Endothelial cell of umbilical vein (primary cell): ENCODE measurements around the gene ATXN7. TPM values are rescaled to one million over a fixed set of nuclear protein-coding genes. Genes with fewer than 3 reads are reported as not detected.

Source experiments
- BruUV-seq: library from RNA; stranded (reverse); fragments of 400-500 nt; replicated peaks from 2 replicates; lab custom pipeline; 2021; lab: Mats Ljungman, UMichigan
- CTCF ChIA-PET: fragments of 300-600, 350-600 bp; sonication (Branson Sonifier 250); formaldehyde crosslinking; loops from one replicate; lab custom pipeline; 2021; ENCODE audit warnings: antibody characterized with exemption, inconsistent platforms; lab: Charles Lee
- POLR2A ChIA-PET: fragments of 300-600, 350-600 bp; sonication (Branson Sonifier 250); formaldehyde crosslinking; loops from one replicate; lab custom pipeline; 2021; ENCODE audit warnings: antibody characterized with exemption, inconsistent platforms; lab: Charles Lee
- DNase-seq: peaks from one replicate; pipeline ENCODE4 v3.0.0-alpha.2; 2011; ENCODE audit warnings: low read depth, low spot score
- FAIRE-seq: peaks from 2 replicates; lab custom pipeline; 2011; peaks lifted over from hg19 to GRCh38; lab: Jason Lieb, UNC
- H2AFZ ChIP-seq: 2 replicates; pipeline ENCODE4 v1.6.0; 2012; ENCODE audit warnings: low read depth, low read length, control low read depth, inconsistent platforms
- H3K27ac ChIP-seq: 2 replicates; pipeline ENCODE4 v1.5.1; 2011; ENCODE audit warnings: low read depth, mild to moderate bottlenecking, control low read depth, low read length, moderate library complexity; ENCODE audit not compliant: insufficient read depth
- H3K27me3 ChIP-seq, 2 experiments: 2 replicates each; pipeline versions ENCODE4 v1.6.0 to v1.6.1; 2011; ENCODE audit warnings: low read length in 2 of 2, mixed read lengths in 1 of 2; ENCODE audit not compliant: control insufficient read depth in 2 of 2, insufficient read depth in 2 of 2
- H3K36me3 ChIP-seq, 2 experiments: 2 replicates in 1 of 2; 3 replicates in 1 of 2; pipeline ENCODE4 v1.5.1; 2011; ENCODE audit warnings: low read length in 2 of 2, mild to moderate bottlenecking in 1 of 2, moderate library complexity in 1 of 2; ENCODE audit not compliant: control insufficient read depth in 2 of 2, insufficient read depth in 2 of 2; ENCODE audit errors: extremely low read depth in 1 of 2
- H3K4me1 ChIP-seq: 3 replicates; pipeline ENCODE4 v1.5.1; 2011; ENCODE audit warnings: mild to moderate bottlenecking, low read length; ENCODE audit not compliant: control insufficient read depth, insufficient read depth; ENCODE audit errors: extremely low read depth
- H3K4me2 ChIP-seq: 2 replicates; pipeline ENCODE4 v1.6.1; 2011; ENCODE audit warnings: low read length, control low read depth, mixed read lengths; ENCODE audit not compliant: insufficient read depth
- H3K4me3 ChIP-seq, 3 experiments: fragments of 200-600 bp in 1 of 3; sonication (generic), shearing (Covaris generic) in 1 of 3; replicated peaks in 1 of 3; 2 replicates each; pipeline ENCODE4 v1.5.1; 2011 to 2016; ENCODE audit warnings: control low read depth in 3 of 3, low read length in 3 of 3, mild to moderate bottlenecking in 2 of 3, inconsistent platforms in 1 of 3, low read depth in 1 of 3, moderate library complexity in 1 of 3; ENCODE audit not compliant: insufficient read depth in 1 of 3
- H3K79me2 ChIP-seq: 2 replicates; pipeline ENCODE4 v1.6.0; 2012; ENCODE audit warnings: low read length, inconsistent platforms; ENCODE audit not compliant: control insufficient read depth, insufficient read depth
- H3K9ac ChIP-seq: replicated peaks from 2 replicates; pipeline ENCODE3; 2011; ENCODE audit warnings: low read length, control low read depth; ENCODE audit not compliant: insufficient read depth; ENCODE audit errors: extremely low read depth
- H3K9me1 ChIP-seq: replicated peaks from 3 replicates; pipeline ENCODE4 v1.6.0; 2011; ENCODE audit warnings: mild to moderate bottlenecking, low read length; ENCODE audit not compliant: control insufficient read depth, insufficient read depth; ENCODE audit errors: extremely low read depth
- H3K9me3 ChIP-seq: replicated peaks from 2 replicates; pipeline ENCODE4 v1.5.1; 2012; ENCODE audit warnings: low read length, inconsistent platforms; ENCODE audit not compliant: control insufficient read depth, insufficient read depth
- H4K20me1 ChIP-seq: replicated peaks from 2 replicates; pipeline ENCODE3; 2011; ENCODE audit warnings: mild to moderate bottlenecking, low read length; ENCODE audit not compliant: control insufficient read depth, insufficient read depth; ENCODE audit errors: extremely low read depth
- JUN ChIP-seq: IDR thresholded peaks from 2 replicates; pipeline ENCODE4 v1.6.1; 2011; ENCODE audit warnings: borderline replicate concordance, low read depth; ENCODE audit not compliant: insufficient read length, insufficient read depth
- dilution Hi-C: fragments of 300-500 bp; cut with MboI; formaldehyde crosslinking; loops from one replicate; pipeline ENCODE4 v1.15.0; 2019; ENCODE audit warnings: low sequenced_read_pairs; ENCODE audit not compliant: extremely low pct_ligation_motif_present
- intact Hi-C: fragments of 100-400 bp; cut with micrococcal nuclease; formaldehyde crosslinking; loops from one replicate; pipeline ENCODE4 v1.10.0; 2022
- polyA plus RNA-seq, 4 experiments: library from polyadenylated mRNA; depleted of rRNA in 3 of 4; stranded (reverse) in 3 of 4; unstranded in 1 of 4; fragments of >200 nt; gene quantifications; 2 replicates each; pipeline versions ENCODE4 v1.2.1 to v1.2.3, GENCODE V29; 2011 to 2012; ENCODE audit warnings: missing spikeins in 1 of 4
- total RNA-seq: library from RNA; stranded (reverse); gene quantifications from 2 replicates; pipeline ENCODE4 v1.2.3, GENCODE V29; 2021
- TF ChIP-seq, protein P1 (sequence below): IDR thresholded peaks from 2 replicates; pipeline ENCODE4 v1.6.1; 2011; ENCODE audit not compliant: insufficient read depth, insufficient read length
- TF ChIP-seq, protein P2 (sequence below), 2 donors: IDR thresholded peaks; 1 replicate in 1 of 2; 2 replicates in 1 of 2; pipeline ENCODE4 v1.5.1; 2011; ENCODE audit warnings: low read length in 2 of 2, mild to moderate bottlenecking in 2 of 2, moderate library complexity in 2 of 2, control low read depth in 1 of 2, inconsistent platforms in 1 of 2, low read depth in 1 of 2; ENCODE audit not compliant: insufficient read depth in 1 of 2; ENCODE audit errors: extremely low read depth in 1 of 2

Gene ATXN7
- total and polyA plus RNA-seq, 2 donors (not counting 3 experiments of a cell fraction or from before 2014, with no cell fraction given), result 21.2 to 34.7 TPM

DNA sequence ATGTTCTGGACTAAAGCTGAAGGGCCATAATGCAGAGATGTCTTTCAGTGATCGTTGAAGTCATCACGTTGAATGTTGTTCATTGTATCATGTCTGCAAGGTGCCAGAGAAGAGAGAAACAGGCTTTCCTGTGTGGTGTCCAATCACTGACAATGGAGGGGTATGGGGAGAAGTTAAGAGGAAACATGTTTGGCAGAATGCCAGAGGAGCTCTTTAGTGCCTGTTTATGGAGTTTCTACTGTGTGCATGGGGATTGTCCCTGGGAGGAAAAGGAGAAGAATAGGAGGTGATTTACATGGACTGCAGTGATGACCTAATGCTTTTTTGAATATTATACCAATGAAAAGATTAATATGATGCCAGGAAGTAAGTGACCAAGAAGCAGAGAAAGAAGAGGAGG is 36.8 kb downstream of the ATXN7 start:
- Histone ChIP-seq H3K4me1 (peaks cover 17% of the 10 kb centered on the region), H4K20me1 (no peaks in the 10 kb centered on the region), H3K79me2 (peaks cover 7% of the 10 kb centered on the region), H3K36me3 (no peaks in the 10 kb centered on the region), H3K27me3 (no peaks in the 10 kb centered on the region), H3K9me1 (no peaks in the 10 kb centered on the region), H3K4me3 (no peak overlapping the region), H3K27ac (peak overlapping the region; percentile 32), H3K4me2 (peak overlapping the region; percentile 3), H3K9ac (no peak overlapping the region), H3K9me3 (no peaks in the 10 kb centered on the region), H2AFZ (no peak overlapping the region)
- TF ChIP-seq, protein P1, sequence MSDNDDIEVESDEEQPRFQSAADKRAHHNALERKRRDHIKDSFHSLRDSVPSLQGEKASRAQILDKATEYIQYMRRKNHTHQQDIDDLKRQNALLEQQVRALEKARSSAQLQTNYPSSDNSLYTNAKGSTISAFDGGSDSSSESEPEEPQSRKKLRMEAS, result no peak
- peak; percentile 34 for TF ChIP-seq JUN
- intact Hi-C loops (no loop called here), dilution Hi-C loops (no loop called here)
- ChIA-PET POLR2A (no interaction called here), CTCF (interaction anchor here (1.2 to 1.6 kb wide), 2 partner anchors 11 kb away, joined by 3 to 8 read pairs; partner anchors contain the start of gene SCAANT1)
- DNase-seq (peak; percentile 86), FAIRE-seq (peak; percentile 87)
- no TSS peak for BruUV-seq

DNA sequence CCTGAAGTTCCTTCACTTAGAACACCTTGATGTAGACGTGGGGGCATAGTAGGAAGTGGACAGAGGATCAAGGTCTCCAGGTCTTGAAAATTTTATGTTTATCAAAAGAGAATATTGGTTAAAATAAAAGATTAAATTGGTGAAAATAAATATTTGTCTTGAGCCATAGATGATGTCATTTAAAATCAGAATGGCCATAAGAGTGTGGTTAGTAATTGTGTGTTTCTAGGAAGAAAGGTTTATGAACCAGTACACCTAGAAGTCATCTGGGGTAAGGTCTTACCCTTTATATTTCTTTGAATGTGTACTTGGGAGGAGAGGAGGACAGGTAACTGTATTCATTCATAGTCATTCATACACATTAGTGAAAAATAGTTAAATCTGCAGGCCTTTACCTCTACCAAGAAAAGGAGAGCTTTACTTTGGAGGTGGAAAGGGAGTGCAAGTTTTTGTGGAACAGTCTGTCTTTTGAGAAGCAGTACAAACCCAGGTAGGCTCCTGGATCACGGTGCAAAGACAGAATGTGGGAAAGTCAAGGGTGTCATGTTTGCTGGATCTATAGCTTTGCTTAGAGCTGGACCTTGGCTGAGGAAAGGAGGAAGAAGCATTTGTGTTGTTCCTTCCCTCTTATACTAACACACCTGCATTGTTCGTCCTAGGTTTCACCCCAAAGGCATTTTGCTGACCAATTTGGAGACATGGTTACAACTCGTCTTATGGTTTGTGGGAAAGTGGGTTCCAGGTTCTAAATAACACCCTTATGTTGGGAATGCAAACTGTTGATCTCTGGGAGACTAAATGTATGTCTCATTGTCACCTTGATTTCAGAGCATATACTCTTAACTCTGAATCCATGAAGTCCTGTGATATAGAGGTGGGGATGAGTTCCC is 42.3 kb downstream of the ATXN7 start:
- BruUV-seq, result no TSS peak
- intact Hi-C loops (no loop called here), dilution Hi-C loops (no loop called here)
- Histone ChIP-seq H3K4me1 (peaks cover 14% of the 10 kb centered on the region), H3K9me3 (no peaks in the 10 kb centered on the region), H3K36me3 (no peaks in the 10 kb centered on the region), H3K4me3 (no peak overlapping the region), H2AFZ (no peak overlapping the region), H3K9ac (no peak overlapping the region), H3K9me1 (no peaks in the 10 kb centered on the region), H3K4me2 (no peak overlapping the region), H3K79me2 (peaks cover 7% of the 10 kb centered on the region), H4K20me1 (no peaks in the 10 kb centered on the region), H3K27ac (no peak overlapping the region), H3K27me3 (no peaks in the 10 kb centered on the region)
- TF ChIP-seq, protein P2, sequence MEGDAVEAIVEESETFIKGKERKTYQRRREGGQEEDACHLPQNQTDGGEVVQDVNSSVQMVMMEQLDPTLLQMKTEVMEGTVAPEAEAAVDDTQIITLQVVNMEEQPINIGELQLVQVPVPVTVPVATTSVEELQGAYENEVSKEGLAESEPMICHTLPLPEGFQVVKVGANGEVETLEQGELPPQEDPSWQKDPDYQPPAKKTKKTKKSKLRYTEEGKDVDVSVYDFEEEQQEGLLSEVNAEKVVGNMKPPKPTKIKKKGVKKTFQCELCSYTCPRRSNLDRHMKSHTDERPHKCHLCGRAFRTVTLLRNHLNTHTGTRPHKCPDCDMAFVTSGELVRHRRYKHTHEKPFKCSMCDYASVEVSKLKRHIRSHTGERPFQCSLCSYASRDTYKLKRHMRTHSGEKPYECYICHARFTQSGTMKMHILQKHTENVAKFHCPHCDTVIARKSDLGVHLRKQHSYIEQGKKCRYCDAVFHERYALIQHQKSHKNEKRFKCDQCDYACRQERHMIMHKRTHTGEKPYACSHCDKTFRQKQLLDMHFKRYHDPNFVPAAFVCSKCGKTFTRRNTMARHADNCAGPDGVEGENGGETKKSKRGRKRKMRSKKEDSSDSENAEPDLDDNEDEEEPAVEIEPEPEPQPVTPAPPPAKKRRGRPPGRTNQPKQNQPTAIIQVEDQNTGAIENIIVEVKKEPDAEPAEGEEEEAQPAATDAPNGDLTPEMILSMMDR (IDR thresholded peaks at IDR 0.05; ENCODE audit: extremely low read depth in 1 of 2, insufficient read depth in 1 of 2, low read depth in 1 of 2, low read length in 2 of 2), result no peak
- CTCF ChIA-PET, result no interaction called here
- POLR2A ChIA-PET, result no interaction called here
- FAIRE-seq (no peak), DNase-seq (no peak)
